Measurements from ENCODE around the gene CYP1B1. TPM values are rescaled to one million over a fixed set of nuclear protein-coding genes. Genes with fewer than 3 reads are reported as not detected.

The CYP1B1 gene
- total and polyA plus RNA-seq, 4 donors = 9.8 to 47.7 (median 31.3) TPM

DNA sequence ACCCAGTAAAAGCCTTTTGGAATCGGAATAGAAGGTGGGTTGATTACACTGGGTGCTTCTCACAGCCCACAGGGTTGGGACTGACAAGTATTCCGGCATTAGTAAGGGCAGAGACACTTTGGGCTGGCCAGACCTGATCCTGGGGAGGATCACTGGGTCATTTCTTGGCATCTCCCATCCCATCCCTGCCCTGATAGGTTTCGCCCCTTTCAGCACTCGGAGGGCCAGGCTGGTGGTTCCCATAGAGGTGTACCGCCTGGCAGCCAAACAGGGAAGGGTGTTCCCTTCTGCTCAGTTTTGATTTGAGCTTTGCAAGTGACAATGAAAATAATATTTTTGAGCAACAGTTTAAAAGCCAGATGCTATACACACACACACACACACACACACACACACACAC lies 37.3 kb downstream of the CYP1B1 start:
- peaks cover 0 to 4% (median 0%) of the 10 kb centered on the region in 4 donors for H3K9me3 ChIP-seq (ENCODE audit: control insufficient read depth in 4 of 4, insufficient read depth in 3 of 4, low read length in 3 of 4)
- no peak overlapping the region for H3K9ac ChIP-seq (ENCODE audit: insufficient read depth in 1 of 2, low read length in 2 of 2)
- no peak for DNase-seq
- peaks cover 0 to 4% (median 4%) of the 10 kb centered on the region in 3 donors for H3K27me3 ChIP-seq (ENCODE audit: control insufficient read depth in 3 of 3, insufficient read depth in 3 of 3, low read length in 2 of 3)
- no peak for ATAC-seq (ENCODE audit: insufficient read depth, low FRiP score)
- TF ChIP-seq, protein P1, sequence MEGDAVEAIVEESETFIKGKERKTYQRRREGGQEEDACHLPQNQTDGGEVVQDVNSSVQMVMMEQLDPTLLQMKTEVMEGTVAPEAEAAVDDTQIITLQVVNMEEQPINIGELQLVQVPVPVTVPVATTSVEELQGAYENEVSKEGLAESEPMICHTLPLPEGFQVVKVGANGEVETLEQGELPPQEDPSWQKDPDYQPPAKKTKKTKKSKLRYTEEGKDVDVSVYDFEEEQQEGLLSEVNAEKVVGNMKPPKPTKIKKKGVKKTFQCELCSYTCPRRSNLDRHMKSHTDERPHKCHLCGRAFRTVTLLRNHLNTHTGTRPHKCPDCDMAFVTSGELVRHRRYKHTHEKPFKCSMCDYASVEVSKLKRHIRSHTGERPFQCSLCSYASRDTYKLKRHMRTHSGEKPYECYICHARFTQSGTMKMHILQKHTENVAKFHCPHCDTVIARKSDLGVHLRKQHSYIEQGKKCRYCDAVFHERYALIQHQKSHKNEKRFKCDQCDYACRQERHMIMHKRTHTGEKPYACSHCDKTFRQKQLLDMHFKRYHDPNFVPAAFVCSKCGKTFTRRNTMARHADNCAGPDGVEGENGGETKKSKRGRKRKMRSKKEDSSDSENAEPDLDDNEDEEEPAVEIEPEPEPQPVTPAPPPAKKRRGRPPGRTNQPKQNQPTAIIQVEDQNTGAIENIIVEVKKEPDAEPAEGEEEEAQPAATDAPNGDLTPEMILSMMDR (IDR thresholded peaks at IDR 0.05; ENCODE audit: control extremely low read depth, extremely low read depth) = no peak
- no peak overlapping the region for H3K4me3 ChIP-seq
- H3K27ac ChIP-seq (ENCODE audit: low read depth in 1 of 2, low read length in 1 of 2) = no peak overlapping the region
- no peaks in the 10 kb centered on the region for H3K36me3 ChIP-seq (ENCODE audit: control insufficient read depth in 4 of 4, insufficient read depth in 4 of 4, low read length in 4 of 4)
- 81 to 82% methylated on average over 5 of the region's 5 CpGs for WGBS, 2 donors
- H3K4me1 ChIP-seq (ENCODE audit: control insufficient read depth in 5 of 5, insufficient read depth in 5 of 5, low read length in 5 of 5) = peaks cover 0 to 7% (median 2%) of the 10 kb centered on the region in 5 donors

DNA sequence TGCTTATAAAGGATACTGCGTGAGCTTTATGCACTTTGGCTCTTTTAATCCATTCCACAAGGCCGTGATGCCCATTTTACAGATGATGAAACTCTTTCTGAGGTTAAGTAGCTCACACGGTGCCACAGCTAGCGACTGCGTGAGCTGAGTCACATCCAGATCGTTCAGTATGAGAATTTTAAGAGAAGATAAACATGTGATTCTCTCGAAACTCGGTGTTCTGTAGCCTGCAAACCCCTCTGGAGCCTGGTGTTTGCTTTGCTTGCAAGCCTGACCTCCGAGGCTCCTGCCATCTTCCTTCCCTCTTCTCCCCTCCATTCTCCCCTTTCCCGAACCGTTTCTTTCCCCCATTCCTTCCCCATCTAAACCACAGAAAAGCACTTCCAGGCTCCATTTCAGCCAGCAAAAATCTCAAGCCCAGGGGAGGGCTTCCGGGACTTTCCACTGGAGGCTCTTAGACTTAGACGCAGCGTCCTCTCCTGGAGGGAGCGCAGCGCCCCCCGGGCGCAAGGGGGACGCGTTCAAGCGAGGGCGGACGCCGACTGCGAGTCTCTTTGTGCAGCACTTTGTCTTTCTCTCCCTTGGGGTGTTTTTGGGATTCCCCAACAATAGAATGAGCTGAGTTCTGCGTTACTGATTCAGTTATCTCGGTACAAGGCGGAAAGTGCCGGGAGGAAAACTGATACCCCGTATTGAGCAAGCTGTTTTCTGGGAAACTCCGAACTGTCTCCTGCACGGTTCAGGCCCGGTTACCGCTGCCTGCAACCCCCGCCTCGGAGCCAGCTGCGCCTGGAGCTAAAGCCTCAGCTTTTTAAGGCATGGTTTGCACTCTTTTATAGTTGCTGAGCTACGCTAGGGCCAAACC lies 38.0 kb downstream of the CYP1B1 start:
- peaks cover 0 to 4% (median 4%) of the 10 kb centered on the region in 3 donors for H3K27me3 ChIP-seq (ENCODE audit: control insufficient read depth in 3 of 3, insufficient read depth in 3 of 3, low read length in 2 of 3)
- 15 to 18% methylated on average over 38 of the region's 38 CpGs for WGBS, 2 donors
- peaks cover 0 to 7% (median 2%) of the 10 kb centered on the region in 5 donors for H3K4me1 ChIP-seq (ENCODE audit: control insufficient read depth in 5 of 5, insufficient read depth in 5 of 5, low read length in 5 of 5)
- H3K27ac ChIP-seq (ENCODE audit: low read depth in 1 of 2, low read length in 1 of 2) = peak overlapping the region in 1 of 2 donors; percentile 4
- TF ChIP-seq, protein P1 (IDR thresholded peaks at IDR 0.05; ENCODE audit: control extremely low read depth, extremely low read depth) = no peak
- ATAC-seq (ENCODE audit: insufficient read depth, low FRiP score) = peak; percentile 67
- DNase-seq = peak; percentile 48 to 74 (median 65)
- H3K4me3 ChIP-seq = no peak overlapping the region
- H3K9me3 ChIP-seq (ENCODE audit: control insufficient read depth in 4 of 4, insufficient read depth in 3 of 4, low read length in 3 of 4) = peaks cover 0 to 4% (median 0%) of the 10 kb centered on the region in 4 donors
- no peaks in the 10 kb centered on the region for H3K36me3 ChIP-seq (ENCODE audit: control insufficient read depth in 4 of 4, insufficient read depth in 4 of 4, low read length in 4 of 4)
- H3K9ac ChIP-seq (ENCODE audit: insufficient read depth in 1 of 2, low read length in 2 of 2) = peak overlapping the region in 1 of 2 donors; percentile 43

DNA sequence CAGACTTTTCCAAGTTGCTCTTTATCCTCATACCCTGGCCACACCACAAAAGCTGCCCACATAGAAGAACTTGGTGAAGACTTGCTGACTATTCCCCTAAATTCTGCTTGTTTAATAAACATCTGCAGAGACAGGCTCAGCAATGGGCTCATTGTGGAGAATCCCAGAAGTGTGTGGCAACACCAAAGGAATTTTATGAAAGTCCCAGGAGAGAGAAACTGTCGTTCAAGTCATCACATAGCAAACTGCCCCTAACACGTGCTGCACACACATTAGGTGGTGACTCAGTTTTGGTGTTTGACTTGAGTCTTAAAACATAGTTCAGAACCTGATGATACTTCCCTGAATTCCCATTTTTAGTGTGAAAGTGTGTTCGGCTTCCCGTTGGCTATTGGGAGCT lies 38.6 kb downstream of the CYP1B1 start:
- DNase-seq = no peak
- ATAC-seq (ENCODE audit: insufficient read depth, low FRiP score) = no peak

More for the DNA sequence above, 38.6 kb downstream of the CYP1B1 start:
- WGBS, 2 donors = 86 to 92% methylated on average over 4 of the region's 4 CpGs
- Histone ChIP-seq H3K4me1 (ENCODE audit: control insufficient read depth in 5 of 5, insufficient read depth in 5 of 5, low read length in 5 of 5) (peaks cover 0 to 7% (median 2%) of the 10 kb centered on the region in 5 donors), H3K27ac (ENCODE audit: low read depth in 1 of 2, low read length in 1 of 2) (no peak overlapping the region), H3K27me3 (ENCODE audit: control insufficient read depth in 3 of 3, insufficient read depth in 3 of 3, low read length in 2 of 3) (peaks cover 0 to 4% (median 4%) of the 10 kb centered on the region in 3 donors), H3K36me3 (ENCODE audit: control insufficient read depth in 4 of 4, insufficient read depth in 4 of 4, low read length in 4 of 4) (no peaks in the 10 kb centered on the region), H3K9ac (ENCODE audit: insufficient read depth in 1 of 2, low read length in 2 of 2) (no peak overlapping the region), H3K9me3 (ENCODE audit: control insufficient read depth in 4 of 4, insufficient read depth in 3 of 4, low read length in 3 of 4) (peaks cover 0 to 4% (median 0%) of the 10 kb centered on the region in 4 donors), H3K4me3 (no peak overlapping the region)
- TF ChIP-seq, protein P1 (IDR thresholded peaks at IDR 0.05; ENCODE audit: control extremely low read depth, extremely low read depth) = no peak
